K562 (cell line): Measurements from ENCODE around the gene OXNAD1. TPM values are rescaled to one million over a fixed set of nuclear protein-coding genes. Genes with fewer than 3 reads are reported as not detected.

Source experiments
- ATAC-seq: fragments of 200-7000 bp; cut with Tn5 transposase; 3 replicates; pipeline ENCODE4 v1.9.1; 2020; ENCODE audit warnings: moderate library complexity
- BruUV-seq: library from RNA; stranded (reverse); fragments of 400-500 nt; replicated peaks from 2 replicates; lab custom pipeline; 2021; lab: Mats Ljungman, UMichigan
- CTCF ChIA-PET: fragments of 300-600 bp; formaldehyde crosslinking; extraction: SDS; loops from one replicate; lab custom pipeline; 2021; ENCODE audit warnings: low intra/inter-chr PET ratio; lab: Yijun Ruan, JAX
- POLR2A ChIA-PET: fragments of 300-600, 350-650 bp; sonication (Branson Sonifier 250); formaldehyde crosslinking; extraction: SDS; loops from one replicate; lab custom pipeline; 2021; ENCODE audit warnings: antibody characterized with exemption, inconsistent platforms; lab: Yijun Ruan, JAX
- DNase-seq, 4 experiments: peaks; one replicate each; pipeline versions ENCODE4 v3.0.0 to v3.0.0-alpha.2; 2011 to 2018; ENCODE audit warnings: low spot score in 3 of 4, mixed read lengths in 3 of 4; ENCODE audit errors: extremely low read depth in 1 of 4
- FAIRE-seq: peaks from 2 replicates; lab custom pipeline; 2011; peaks lifted over from hg19 to GRCh38; lab: Jason Lieb, UNC
- H2AFZ ChIP-seq: 2 replicates; pipeline ENCODE4 v1.6.0; 2011; ENCODE audit warnings: low read depth, low read length, control low read depth, inconsistent platforms
- H3K27ac ChIP-seq: fragments of 200-600 bp; 3 replicates; pipeline ENCODE4 v1.8.0; 2011; ENCODE audit warnings: low read depth, mild to moderate bottlenecking, control low read depth, inconsistent platforms, low read length, moderate library complexity, mixed read lengths; ENCODE audit errors: extremely low read depth
- H3K27me3 ChIP-seq, 2 experiments: fragments of 300-600 bp in 1 of 2; 2 replicates in 1 of 2; 3 replicates in 1 of 2; pipeline versions ENCODE4 v1.6.0 to v1.8.0; 2011; ENCODE audit warnings: inconsistent platforms in 2 of 2, low read length in 2 of 2, mild to moderate bottlenecking in 1 of 2, mixed read lengths in 1 of 2, moderate library complexity in 1 of 2; ENCODE audit not compliant: control insufficient read depth in 2 of 2, insufficient read depth in 2 of 2
- H3K36me3 ChIP-seq: fragments of 300-600 bp; 3 replicates; pipeline ENCODE4 v1.8.0; 2011; ENCODE audit warnings: mild to moderate bottlenecking, low read length, inconsistent platforms; ENCODE audit not compliant: control insufficient read depth, insufficient read depth
- H3K4me1 ChIP-seq, 2 experiments: fragments of 200-600 bp in 1 of 2; replicated peaks in 1 of 2; 2 replicates in 1 of 2; 3 replicates in 1 of 2; pipeline versions ENCODE4 v1.5.1 to v1.8.0; 2011; ENCODE audit warnings: inconsistent platforms in 2 of 2, low read length in 2 of 2, mild to moderate bottlenecking in 1 of 2, mixed read lengths in 1 of 2, moderate library complexity in 1 of 2; ENCODE audit not compliant: control insufficient read depth in 2 of 2, insufficient read depth in 2 of 2
- H3K4me2 ChIP-seq: 2 replicates; pipeline ENCODE4 v1.6.1; 2011; ENCODE audit warnings: low read length, control low read depth, inconsistent platforms, mixed read lengths; ENCODE audit not compliant: insufficient read depth
- H3K4me3 ChIP-seq: fragments of 200-600 bp; sonication (generic), shearing (Covaris generic); 2 replicates; pipeline ENCODE4 v1.5.1; 2016; ENCODE audit warnings: control low read depth, inconsistent platforms
- H3K79me2 ChIP-seq: fragments of 200-600 bp; 3 replicates; pipeline ENCODE4 v1.8.0; 2011; ENCODE audit warnings: low read length, inconsistent platforms; ENCODE audit not compliant: control insufficient read depth, insufficient read depth
- H3K9ac ChIP-seq, 2 experiments: 2 replicates each; pipeline versions ENCODE4 v1.6.0 to v1.6.1; 2011; ENCODE audit warnings: low read depth in 2 of 2, low read length in 2 of 2, control low read depth in 1 of 2, inconsistent platforms in 1 of 2, mild to moderate bottlenecking in 1 of 2, mixed read lengths in 1 of 2; ENCODE audit not compliant: insufficient read depth in 1 of 2
- H3K9me1 ChIP-seq: one replicate; pipeline ENCODE4 v1.6.0; 2011; ENCODE audit warnings: inconsistent platforms, mild to moderate bottlenecking, low read length, moderate library complexity; ENCODE audit not compliant: control insufficient read depth, insufficient read depth
- H3K9me3 ChIP-seq: replicated peaks from 2 replicates; pipeline ENCODE4 v1.5.1; 2011; ENCODE audit warnings: low read depth, low read length, inconsistent platforms; ENCODE audit not compliant: control insufficient read depth, insufficient read depth
- H4K20me1 ChIP-seq: replicated peaks from 2 replicates; pipeline ENCODE4 v1.6.1; 2011; ENCODE audit warnings: low read length, inconsistent platforms, mixed read lengths; ENCODE audit not compliant: control insufficient read depth, insufficient read depth
- FOXA3 ChIP-seq, 2 experiments: fragments of 450-650 bp in 1 of 2; sonication (generic) in 1 of 2; formaldehyde crosslinking; IDR thresholded peaks in 1 of 2; conservative IDR thresholded peaks in 1 of 2; 2 replicates each; pipeline versions ENCODE4 v1.4.0 to v1.8.0; 2020 to 2022; ENCODE audit warnings: mild to moderate bottlenecking in 2 of 2, missing genetic modification reagents in 1 of 2
- HNRNPLL ChIP-seq: fragments of 200-400 bp; formaldehyde crosslinking; IDR thresholded peaks from 2 replicates; pipeline ENCODE4 v1.6.1; 2017; ENCODE audit warnings: low read length, low read depth, mild to moderate bottlenecking; ENCODE audit not compliant: poor library complexity, severe bottlenecking
- SAFB ChIP-seq: fragments of 200-400 bp; formaldehyde crosslinking; IDR thresholded peaks from 2 replicates; pipeline ENCODE4 v1.6.1; 2017; ENCODE audit warnings: low read depth, low read length, borderline replicate concordance
- TARDBP ChIP-seq: fragments of 450-650 bp; IDR thresholded peaks from 2 replicates; pipeline ENCODE4 v1.6.1; 2016
- ZKSCAN8 ChIP-seq: fragments of 200-800 bp; sonication (Bioruptor generic); IDR thresholded peaks from 2 replicates; pipeline ENCODE4 v1.6.1; 2016; ENCODE audit warnings: missing genetic modification characterization, missing compliant biosample characterization
- WGBS: fragments of 100-300 bp; shearing (Covaris generic); methylation state at CpG from one replicate; pipeline ENCODE4 v1.1.6; 2016; ENCODE audit warnings: low coverage, mixed read lengths; ENCODE audit not compliant: insufficient coverage; ENCODE audit errors: missing lambda C conversion rate; 5-methylcytosine and 5-hydroxymethylcytosine counted together
- in situ Hi-C: fragments of 300-500 bp; cut with MboI; formaldehyde crosslinking; loops from 4 replicates; pipeline ENCODE4 v1.15.0; 2018; ENCODE audit warnings: inconsistent platforms, mixed read lengths
- intact Hi-C: fragments of 100-400 bp; cut with micrococcal nuclease; formaldehyde crosslinking; loops from 2 replicates; pipeline ENCODE4 v1.14.2; 2022
- polyA plus RNA-seq, 8 experiments: library from polyadenylated mRNA; depleted of rRNA in 4 of 8; stranded (reverse) in 5 of 8; unstranded in 3 of 8; fragments of >200 nt; fragmentation: Nextera tagmentation in 2 of 8; fragmentation: Illumina TruSeq in 1 of 8; extraction: Ambion mirVana in 2 of 8; extraction: Trizol in 1 of 8; gene quantifications; 2 replicates each; pipeline versions ENCODE4 v1.2.1 to v1.2.3, GENCODE V29; 2011 to 2014; ENCODE audit warnings: inconsistent platforms in 1 of 8, missing spikeins in 1 of 8
- total RNA-seq, 7 experiments: library from RNA; depleted of rRNA in 6 of 7; stranded (reverse); fragments of >200 nt in 6 of 7; fragmentation: Illumina TruSeq in 2 of 7; extraction: Trizol in 2 of 7; gene quantifications; 2 replicates each; pipeline versions ENCODE4 v1.2.1 to v1.2.3, GENCODE V29; 2011 to 2021; ENCODE audit warnings: low replicate concordance in 1 of 7
- TF ChIP-seq, protein P1 (sequence below): fragments of 250-450 bp; sonication (Bioruptor Pico); IDR thresholded peaks from 2 replicates; pipeline ENCODE4 v1.8.0; 2021; ENCODE audit warnings: mild to moderate bottlenecking, moderate library complexity
- TF ChIP-seq, protein P2 (sequence below): IDR thresholded peaks from 2 replicates; pipeline ENCODE4 v1.6.1; 2011; ENCODE audit warnings: borderline replicate concordance, low read depth, mild to moderate bottlenecking, moderate library complexity, low read length; ENCODE audit not compliant: insufficient read depth, poor library complexity, severe bottlenecking
- TF ChIP-seq, protein P3 (sequence below), 2 experiments: fragments of 450-650 bp; formaldehyde crosslinking in 1 of 2; IDR thresholded peaks; 2 replicates each; pipeline versions ENCODE4 v1.4.0 to v1.6.1; 2014 to 2020; ENCODE audit warnings: mild to moderate bottlenecking in 2 of 2, borderline replicate concordance in 1 of 2, low read depth in 1 of 2

Gene OXNAD1
- total and polyA plus RNA-seq, 9 of the 15 experiments (the other 6 are each of a cell fraction or from before 2014, with no cell fraction given), result 12.8 to 44.4 (median 41.1) TPM

DNA sequence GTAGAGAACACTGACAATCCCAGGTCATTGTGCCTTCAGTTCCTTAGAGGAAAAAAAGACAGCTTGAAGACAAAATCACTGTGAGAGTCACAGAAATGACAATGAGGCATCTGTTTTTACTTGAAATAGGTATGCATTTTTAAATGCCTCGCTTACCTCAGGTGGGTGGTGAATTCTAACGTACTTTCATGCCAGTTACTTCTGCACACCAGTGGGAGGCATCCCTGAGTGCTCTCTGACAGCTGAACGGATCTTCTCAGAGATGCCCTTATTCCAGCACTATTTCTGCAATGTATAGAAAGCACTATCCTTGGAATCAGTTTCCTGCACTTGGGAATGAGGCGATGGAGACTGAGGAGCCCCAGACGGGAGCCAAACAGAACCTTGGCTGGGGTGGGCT, 16.5 kb upstream of the OXNAD1 start (continued):
- TF ChIP-seq, protein P1, sequence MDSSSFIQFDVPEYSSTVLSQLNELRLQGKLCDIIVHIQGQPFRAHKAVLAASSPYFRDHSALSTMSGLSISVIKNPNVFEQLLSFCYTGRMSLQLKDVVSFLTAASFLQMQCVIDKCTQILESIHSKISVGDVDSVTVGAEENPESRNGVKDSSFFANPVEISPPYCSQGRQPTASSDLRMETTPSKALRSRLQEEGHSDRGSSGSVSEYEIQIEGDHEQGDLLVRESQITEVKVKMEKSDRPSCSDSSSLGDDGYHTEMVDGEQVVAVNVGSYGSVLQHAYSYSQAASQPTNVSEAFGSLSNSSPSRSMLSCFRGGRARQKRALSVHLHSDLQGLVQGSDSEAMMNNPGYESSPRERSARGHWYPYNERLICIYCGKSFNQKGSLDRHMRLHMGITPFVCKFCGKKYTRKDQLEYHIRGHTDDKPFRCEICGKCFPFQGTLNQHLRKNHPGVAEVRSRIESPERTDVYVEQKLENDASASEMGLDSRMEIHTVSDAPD (CRISPR knock-in tag), result no peak
- TF ChIP-seq SAFB, result no peak
- TF ChIP-seq HNRNPLL, result no peak
- TF ChIP-seq TARDBP, result no peak
- TF ChIP-seq ZKSCAN8, result no peak

DNA sequence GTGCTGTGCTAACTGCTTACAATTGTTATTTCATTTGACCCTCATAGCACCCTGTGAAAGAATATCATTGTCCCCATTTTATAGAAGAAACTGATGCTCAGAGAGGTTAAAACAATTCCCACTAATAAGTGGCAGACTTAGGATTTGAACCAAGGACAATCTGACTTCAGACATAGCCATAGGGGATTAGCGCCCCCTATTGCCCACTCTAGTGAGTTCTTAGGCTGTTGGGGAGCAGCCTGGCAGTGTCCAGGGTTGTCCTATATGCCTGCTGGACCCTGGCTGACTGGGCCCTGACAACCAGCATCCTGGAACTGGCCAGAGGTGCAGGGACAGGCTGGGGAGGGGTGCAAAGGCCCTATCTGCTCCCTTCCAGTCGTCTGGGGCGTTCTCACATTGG, 15.7 kb upstream of the OXNAD1 start:
- Histone ChIP-seq H3K4me2 (no peak overlapping the region), H3K79me2 (no peaks in the 10 kb centered on the region), H3K4me1 (peaks cover 3 to 4% of the 10 kb centered on the region in 2 experiments; a peak in 2 of 5 replicates), H3K9me3 (no peaks in the 10 kb centered on the region), H2AFZ (no peak overlapping the region), H3K27ac (no peak overlapping the region), H3K27me3 (peaks cover 8 to 31% of the 10 kb centered on the region in 2 experiments), H3K9me1 (no peaks in the 10 kb centered on the region), H3K4me3 (no peak overlapping the region), H3K9ac (no peak overlapping the region), H4K20me1 (0 out of 2 replicates have a peak, but pooled peaks cover 5% of the 10 kb centered on the region), H3K36me3 (no peaks in the 10 kb centered on the region)
- BruUV-seq, result no TSS peak
- 0% methylated on average over 3 of the region's 3 CpGs for WGBS
- in situ Hi-C loops, result loop anchor here (5.0 to 10.0 kb wide), 3 partner anchors 205 to 625 kb away; no protein-coding TSS in a partner anchor
- ChIA-PET POLR2A (no interaction called here), CTCF (interaction anchor here (4.7 kb wide), 1 partner anchor 201 kb away, joined by 31 read pairs; no protein-coding TSS in a partner anchor)
- DNase-seq, result peak; percentile 57 to 71 (median 58)
- peak; percentile 6 for FAIRE-seq
- intact Hi-C loops, result loop anchor here (1.0 kb wide), 1 partner anchor 301 kb away; no protein-coding TSS in a partner anchor
- peak; percentile 83 for ATAC-seq
- TF ChIP-seq, protein P2, sequence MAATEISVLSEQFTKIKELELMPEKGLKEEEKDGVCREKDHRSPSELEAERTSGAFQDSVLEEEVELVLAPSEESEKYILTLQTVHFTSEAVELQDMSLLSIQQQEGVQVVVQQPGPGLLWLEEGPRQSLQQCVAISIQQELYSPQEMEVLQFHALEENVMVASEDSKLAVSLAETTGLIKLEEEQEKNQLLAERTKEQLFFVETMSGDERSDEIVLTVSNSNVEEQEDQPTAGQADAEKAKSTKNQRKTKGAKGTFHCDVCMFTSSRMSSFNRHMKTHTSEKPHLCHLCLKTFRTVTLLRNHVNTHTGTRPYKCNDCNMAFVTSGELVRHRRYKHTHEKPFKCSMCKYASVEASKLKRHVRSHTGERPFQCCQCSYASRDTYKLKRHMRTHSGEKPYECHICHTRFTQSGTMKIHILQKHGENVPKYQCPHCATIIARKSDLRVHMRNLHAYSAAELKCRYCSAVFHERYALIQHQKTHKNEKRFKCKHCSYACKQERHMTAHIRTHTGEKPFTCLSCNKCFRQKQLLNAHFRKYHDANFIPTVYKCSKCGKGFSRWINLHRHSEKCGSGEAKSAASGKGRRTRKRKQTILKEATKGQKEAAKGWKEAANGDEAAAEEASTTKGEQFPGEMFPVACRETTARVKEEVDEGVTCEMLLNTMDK, result peak; percentile 52
- TF ChIP-seq, protein P3, sequence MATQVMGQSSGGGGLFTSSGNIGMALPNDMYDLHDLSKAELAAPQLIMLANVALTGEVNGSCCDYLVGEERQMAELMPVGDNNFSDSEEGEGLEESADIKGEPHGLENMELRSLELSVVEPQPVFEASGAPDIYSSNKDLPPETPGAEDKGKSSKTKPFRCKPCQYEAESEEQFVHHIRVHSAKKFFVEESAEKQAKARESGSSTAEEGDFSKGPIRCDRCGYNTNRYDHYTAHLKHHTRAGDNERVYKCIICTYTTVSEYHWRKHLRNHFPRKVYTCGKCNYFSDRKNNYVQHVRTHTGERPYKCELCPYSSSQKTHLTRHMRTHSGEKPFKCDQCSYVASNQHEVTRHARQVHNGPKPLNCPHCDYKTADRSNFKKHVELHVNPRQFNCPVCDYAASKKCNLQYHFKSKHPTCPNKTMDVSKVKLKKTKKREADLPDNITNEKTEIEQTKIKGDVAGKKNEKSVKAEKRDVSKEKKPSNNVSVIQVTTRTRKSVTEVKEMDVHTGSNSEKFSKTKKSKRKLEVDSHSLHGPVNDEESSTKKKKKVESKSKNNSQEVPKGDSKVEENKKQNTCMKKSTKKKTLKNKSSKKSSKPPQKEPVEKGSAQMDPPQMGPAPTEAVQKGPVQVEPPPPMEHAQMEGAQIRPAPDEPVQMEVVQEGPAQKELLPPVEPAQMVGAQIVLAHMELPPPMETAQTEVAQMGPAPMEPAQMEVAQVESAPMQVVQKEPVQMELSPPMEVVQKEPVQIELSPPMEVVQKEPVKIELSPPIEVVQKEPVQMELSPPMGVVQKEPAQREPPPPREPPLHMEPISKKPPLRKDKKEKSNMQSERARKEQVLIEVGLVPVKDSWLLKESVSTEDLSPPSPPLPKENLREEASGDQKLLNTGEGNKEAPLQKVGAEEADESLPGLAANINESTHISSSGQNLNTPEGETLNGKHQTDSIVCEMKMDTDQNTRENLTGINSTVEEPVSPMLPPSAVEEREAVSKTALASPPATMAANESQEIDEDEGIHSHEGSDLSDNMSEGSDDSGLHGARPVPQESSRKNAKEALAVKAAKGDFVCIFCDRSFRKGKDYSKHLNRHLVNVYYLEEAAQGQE (IDR thresholded peaks at IDR 0.05; ENCODE audit: borderline replicate concordance), result 0 out of 2 replicates have a peak, but pooled peaks have one; percentile 6
- TF ChIP-seq, protein P3 (CRISPR knock-in tag; IDR thresholded peaks at IDR 0.05; ENCODE audit: low read depth), result no peak
- TF ChIP-seq FOXA3 (CRISPR knock-in tag; conservative IDR thresholded peaks at IDR 0.05 in 1 of 2, IDR thresholded peaks at IDR 0.05 in 1 of 2), result no peak
